Stimulated activated CD8-positive, alpha-beta memory T cell treated with anti-CD3 and anti-CD28 coated beads, Interleukin-7, amount 100 ng/mL, for 24 hours (primary cell): ENCODE results near the gene WNT7B.

ENCODE experiments used
- DNase-seq: peaks from one replicate; pipeline ENCODE4 v3.0.0-alpha.2; 2020; ENCODE audit warnings: low read depth

The WNT7B gene

DNA sequence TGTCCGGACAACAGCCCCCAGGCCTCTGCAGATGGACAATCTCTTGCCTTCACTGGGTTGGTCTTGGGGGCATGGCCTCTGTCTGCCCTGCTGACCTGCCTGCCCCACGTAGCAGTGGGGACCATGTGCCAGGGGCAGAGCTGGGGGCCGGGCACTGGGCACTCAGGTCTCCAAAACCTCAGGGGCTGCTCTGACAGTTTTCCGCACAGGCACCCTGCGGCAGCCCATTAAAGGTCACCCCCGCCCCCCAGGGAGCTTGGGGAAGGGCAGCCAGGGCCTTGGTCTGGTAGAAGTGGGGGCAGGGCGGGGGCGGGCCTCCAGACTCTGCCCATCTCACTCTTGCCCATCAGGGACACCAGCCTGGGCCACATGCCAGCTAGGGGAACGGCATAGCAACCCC lies 49.9 kb downstream of the WNT7B start:
- DNase-seq: no peak

DNA sequence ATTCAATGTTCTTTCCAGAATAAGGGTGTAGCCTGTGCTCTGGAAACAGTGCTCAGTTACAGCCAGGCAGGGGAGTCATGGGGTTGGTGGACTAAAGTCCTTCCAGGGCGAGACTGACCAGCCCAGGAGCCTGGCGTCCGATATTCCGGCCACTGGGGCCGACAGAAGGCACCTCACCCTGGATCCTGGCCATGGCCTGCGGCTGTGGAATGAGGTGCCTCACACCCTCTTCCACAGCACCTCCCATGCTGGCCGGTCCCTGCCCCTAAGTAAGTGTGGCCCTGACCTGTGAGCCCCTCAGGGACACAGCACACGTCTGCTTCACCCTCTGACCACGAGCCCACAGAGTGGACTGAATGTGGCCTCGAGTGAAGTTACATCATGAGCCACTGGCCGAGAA lies 50.5 kb downstream of the WNT7B start:
- DNase-seq: no peak

DNA sequence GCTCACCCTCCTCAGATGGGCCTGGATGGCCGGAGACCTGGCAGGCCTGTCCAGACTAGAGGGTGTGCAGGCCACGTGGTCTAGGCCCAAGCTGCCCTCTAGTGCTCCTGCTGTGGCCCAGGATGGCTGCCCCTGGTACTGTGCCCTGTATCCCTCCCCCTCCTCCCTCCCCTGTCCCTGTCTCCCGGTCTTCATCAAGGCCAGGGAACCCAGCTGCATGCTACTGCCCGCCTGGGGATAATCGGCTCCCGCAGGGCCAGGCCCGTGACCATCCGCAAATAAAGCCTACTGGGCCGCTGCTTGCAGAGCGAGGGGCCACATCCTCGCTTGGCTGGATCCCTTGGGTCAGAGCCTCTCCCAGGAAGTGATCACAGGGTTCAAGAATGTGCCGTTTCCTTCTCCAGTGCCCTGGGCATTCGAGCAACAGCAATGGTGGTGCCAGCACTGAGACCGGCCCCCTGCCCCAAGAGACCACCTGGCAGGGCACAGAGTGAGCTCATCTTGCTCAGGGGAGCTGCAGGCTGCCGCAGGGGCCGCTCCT lies 51.1 kb downstream of the WNT7B start:
- no peak for DNase-seq

DNA sequence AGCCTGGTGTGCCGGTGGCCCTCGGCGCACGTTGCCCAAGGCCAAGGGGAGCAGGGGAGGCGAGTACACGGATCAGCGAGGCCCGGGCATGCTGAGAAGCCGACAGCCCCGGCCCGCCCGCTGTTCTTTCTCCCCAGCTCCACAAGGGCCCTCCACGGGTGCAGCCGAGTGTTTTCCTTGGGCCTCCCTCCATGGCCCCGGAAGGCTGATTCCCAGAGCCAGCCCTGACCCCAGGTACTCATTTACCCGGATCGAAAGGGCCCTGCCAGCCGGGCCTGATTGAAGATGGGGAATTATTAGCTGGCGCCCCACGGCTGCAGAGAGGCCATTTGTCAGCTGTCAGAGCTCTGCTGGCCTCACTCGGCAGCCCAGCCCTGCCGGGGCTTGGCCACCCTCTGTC lies 53.1 kb downstream of the WNT7B start:
- DNase-seq: no peak

DNA sequence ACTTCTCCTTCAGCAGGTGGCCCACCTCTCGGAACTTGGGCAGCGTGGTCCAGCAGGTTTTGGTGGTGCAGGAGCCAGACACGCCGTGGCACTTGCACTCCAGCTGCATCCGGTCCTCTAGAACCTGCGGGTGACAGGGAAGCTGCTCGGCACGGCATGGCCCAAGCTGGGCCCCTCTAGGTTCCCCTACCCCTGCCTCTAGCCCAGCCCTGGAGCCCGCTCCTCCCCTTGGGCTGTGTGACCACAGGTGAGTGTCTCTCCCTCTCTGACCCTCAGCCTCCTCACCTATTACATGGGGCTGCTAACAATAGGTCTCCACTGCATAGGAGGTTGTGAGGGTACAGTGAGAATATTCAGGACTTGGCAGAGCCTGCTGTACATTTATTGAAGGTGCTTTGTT lies 53.8 kb downstream of the WNT7B start:
- no peak for DNase-seq

DNA sequence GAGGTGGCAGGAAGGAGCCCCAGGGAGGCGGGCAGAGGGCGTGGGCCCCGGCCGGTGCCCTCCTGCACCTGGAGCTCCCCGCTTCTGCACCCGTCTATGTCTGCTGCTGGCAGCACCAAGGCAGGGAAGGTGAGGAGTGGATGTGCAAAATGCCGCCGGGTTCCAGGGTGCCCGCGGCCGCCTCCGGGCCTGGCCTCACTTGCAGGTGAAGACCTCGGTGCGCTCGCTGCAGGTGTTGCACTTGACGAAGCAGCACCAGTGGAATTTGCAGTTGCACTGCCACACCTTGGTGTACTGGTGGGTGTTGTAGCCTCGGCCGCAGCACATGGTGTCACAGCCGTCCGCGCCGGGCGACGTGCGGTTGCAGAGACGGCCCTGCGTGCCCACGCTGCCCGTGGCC lies 54.3 kb downstream of the WNT7B start:
- no peak for DNase-seq

DNA sequence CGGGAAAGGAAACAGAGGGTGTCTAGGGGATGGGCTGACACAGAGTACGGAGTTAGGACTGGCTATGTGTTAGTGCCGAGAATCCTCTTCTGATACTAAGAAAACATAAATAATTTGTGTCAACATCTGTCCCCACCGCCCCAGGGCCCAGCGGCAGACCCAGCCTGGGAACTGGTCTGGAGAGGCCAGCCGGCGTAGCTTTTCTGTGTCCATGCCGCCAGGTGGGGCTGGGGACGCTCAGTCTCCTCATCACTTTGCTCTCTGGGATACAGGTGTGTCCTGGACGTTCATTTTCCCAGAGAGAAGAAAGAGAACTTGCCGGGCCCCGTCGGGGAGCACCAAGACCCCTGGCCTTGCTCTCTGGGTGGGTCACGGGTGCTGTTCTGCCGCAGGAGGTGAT lies 54.7 kb downstream of the WNT7B start:
- no peak for DNase-seq

DNA sequence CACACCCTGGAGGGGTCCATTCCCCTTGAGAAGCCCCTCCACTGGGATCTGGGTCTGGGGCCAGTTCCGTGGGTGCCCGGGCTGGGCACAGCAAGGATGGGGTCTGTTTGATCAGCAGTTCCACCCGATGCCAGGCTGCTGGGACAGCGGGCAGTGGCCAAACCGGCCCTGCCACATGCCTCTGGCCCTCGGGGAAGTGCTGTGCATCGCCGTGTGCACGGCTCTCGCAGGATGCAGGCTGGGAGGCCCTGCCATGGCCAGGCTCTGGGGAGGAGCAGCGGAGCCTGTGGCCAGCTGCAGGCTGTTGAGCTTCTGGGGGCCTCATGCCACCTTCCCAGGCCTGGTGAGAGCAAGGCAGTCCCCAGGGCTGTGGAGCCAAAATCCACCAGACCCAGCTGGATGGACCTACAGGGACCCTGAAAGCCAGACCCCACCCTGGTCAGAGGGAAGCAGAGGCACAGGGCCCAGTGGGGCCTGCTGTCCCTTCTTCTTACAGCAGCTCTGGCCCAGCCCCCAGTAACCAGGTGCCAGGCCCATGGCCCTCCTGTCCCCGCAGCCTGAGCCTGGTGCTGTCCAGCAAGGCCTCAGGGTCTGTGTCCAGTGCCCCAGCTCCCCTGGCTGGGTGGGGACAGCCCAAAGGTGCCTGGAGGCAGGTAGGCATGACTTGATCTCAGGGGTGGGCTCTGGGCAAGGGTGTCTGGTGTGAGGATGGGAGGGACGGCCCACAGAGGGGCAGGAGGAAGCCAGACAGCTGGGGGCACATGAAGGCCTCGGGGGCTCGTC lies 57.3 kb downstream of the WNT7B start:
- DNase-seq: no peak

DNA sequence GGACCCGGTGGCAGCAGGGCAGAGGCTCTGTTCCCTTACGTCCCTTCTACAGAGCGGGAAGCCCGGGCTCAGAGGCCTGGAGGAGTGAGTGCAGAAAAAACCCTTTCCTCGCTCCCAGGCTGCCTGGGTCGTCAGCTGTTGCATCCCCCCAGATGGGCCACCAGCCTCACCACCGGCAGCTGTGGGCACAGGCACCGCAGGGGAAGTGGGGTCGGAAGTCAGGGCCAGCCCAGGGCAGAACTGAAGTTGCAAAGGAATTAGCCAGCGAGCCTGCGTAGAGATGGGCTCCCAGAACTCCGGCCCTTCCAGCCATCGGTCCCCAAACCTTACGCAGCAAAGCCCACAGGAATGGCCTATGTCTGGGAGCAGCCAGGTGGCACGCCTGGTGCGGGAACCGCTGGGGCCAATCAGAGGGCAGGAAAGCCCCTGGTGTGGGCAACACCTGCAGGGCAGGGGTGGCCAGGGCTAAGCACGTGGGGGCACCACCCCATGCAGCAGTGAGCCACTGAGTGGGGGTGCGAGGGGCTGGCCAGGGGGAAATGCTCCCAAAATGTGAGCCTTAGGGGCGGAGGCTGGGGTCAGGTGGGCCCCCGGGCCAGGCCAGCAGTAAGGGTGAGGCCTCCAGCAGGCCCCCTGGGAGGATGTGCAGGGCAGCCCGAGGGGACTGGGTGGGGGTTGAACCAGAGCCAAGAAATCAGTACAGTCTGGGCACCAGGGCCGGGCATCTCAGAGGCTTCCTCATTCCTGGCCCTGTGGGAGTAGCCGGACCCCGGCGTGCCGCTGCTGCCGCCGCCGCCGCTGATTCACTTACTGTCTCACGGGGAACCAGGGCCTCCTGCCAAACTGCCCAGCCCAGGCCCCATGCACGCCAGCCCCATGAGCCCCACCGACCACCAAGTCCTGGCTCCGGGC lies 58.2 kb downstream of the WNT7B start:
- DNase-seq: no peak

DNA sequence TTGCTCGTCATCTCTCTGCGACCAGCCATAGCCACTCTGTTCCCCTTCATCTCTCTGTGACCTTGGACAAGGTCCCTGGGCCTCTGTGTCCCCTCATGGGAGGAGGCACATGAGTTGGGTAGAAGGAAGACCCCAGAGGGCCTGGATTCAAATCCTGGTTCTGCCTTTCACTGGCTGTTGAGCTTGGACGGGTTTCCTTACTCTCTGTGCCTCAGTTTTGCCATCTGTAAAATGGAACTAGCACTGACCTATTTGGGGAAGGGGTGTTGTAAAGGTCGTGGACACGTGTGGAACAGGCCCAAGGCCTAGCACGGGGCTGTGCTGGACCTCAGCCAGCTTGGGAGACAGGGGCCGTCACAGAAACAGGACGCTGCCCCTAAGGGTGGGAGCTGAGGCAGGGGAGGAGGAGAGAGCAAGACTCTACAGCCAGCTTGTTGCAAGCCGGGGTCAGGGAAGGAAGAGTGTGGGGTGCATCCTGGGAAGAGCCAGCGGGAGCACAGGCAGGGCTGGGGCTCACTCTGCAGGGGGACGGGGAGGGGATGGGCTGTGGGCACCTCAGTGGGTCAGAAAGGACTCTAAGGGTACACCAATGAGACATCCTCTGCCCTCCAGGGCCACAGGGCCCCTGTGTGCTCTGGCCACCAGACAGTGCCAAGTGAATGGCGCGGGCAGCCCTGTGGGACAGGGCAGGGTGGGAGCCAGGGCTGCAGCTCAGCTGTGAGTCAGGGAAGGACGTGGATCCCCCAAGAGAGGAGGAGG lies 59.1 kb downstream of the WNT7B start:
- no peak for DNase-seq

DNA sequence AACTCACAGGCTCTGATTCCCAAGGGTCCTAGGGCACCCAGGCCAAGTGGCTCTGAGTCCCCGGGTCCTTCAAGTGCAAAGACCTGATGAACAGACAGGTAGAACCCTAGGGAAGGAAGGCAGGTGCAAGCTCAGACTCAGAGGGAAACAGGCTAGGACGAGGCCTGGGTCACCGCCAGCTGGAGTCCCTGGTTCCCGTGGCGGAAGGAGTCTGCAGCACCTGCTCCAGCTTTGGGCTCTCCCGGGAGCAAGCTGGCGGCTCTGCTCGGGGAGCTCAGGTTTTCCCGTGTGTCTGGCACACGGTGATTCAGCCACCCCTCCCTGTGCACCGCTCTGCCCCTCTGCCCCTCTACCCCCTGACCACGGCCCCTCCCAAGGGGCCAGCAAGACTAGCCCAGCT lies 59.8 kb downstream of the WNT7B start:
- no peak for DNase-seq

DNA sequence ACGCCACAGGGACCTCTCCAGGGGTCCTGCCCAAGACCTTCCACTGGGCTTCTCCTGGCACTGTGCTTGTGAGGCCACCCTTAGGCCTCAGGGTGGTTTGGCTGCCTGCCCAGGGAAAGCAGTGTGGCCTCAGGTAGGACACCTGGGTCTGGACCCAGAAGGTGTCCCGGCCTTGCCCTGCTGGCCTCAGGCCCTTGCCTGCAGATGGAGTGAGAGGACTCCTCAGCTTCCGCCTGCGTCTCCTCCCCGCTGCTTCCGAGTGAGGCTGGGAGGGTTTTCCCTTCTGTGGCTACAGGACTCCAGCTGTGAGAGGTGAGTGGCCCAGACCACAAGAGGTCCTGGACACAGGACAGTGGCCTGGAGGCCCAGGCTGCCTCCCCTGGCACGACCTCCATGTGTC lies 60.4 kb downstream of the WNT7B start:
- DNase-seq: no peak

DNA sequence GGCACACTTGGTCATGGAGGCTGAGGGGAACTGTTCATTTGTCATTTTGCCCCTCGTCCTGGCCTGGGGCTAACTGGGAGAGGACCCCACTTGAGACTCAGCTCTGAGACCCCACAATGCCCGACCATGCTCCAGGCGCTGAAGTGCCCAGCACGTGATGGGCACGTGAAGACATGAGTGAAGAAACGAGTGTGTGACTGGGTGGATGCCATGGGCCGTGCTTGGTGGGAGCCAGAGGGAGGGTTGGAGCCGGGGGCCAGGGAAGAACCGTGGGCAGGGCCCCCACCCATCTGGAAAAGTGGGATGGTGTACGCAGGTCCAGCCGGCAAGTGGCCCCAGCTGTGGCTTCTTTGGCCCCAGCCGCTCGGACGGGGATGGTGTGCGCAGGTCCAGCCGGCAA lies 61.1 kb downstream of the WNT7B start:
- no peak for DNase-seq

DNA sequence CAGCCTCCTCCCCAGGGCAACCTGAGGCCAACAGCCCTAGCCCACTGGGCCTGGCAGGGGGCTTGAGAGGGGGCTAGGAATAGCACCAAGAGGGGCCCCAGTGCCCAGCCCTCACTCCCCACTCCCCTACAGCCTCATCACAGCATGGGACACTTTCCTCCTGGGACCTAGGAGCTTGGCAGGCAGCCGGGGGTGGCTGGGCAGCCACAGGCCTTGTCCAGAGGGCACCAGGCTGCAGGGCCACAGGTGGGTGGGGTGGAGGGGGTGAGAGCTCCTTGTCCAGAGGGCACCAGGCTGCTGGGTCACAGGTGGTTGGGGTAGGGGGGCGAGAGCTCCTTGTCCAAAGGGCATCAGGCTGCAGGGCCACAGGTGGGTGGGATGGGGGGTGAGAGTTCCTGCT lies 61.8 kb downstream of the WNT7B start:
- DNase-seq: no peak

DNA sequence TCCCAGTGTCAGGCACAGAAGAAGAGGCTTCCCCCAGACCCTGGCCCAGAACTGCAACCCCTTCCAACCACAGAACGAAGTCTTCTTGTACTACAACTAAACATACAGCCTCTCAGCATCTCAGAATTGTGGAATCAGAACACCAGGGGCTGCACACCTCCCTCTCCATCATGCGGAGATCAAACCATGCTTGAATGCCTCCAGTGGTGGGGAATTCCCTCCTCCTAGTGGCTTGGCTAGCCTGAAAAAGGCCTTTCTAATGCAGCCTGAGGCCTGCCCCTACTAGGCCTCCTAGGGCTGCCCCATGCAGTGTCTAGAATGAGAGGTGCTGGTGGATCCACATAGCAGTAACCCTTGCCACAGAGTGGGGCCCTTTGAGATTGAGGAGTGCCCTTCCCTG lies 62.7 kb downstream of the WNT7B start:
- DNase-seq: no peak

DNA sequence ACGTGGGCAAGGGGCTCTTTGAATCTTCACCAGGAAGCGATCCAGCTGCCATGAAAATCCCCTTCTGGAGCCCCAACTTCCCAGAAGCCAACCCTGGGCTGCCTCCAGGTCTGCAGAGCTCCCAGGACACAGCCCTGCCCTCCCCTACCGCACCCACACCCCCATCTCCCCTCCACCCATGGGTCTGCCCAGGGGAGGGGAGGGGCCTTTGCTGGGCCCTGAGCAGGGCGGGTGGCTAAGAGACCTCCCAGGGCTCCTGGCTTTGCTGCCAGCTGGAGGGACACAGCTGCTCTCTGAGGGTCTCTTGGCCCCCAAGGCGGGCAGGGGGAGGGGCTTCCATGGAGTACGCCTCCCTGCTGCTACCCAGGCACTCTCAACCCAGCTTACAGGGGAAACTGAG lies 64.1 kb downstream of the WNT7B start:
- DNase-seq: no peak

DNA sequence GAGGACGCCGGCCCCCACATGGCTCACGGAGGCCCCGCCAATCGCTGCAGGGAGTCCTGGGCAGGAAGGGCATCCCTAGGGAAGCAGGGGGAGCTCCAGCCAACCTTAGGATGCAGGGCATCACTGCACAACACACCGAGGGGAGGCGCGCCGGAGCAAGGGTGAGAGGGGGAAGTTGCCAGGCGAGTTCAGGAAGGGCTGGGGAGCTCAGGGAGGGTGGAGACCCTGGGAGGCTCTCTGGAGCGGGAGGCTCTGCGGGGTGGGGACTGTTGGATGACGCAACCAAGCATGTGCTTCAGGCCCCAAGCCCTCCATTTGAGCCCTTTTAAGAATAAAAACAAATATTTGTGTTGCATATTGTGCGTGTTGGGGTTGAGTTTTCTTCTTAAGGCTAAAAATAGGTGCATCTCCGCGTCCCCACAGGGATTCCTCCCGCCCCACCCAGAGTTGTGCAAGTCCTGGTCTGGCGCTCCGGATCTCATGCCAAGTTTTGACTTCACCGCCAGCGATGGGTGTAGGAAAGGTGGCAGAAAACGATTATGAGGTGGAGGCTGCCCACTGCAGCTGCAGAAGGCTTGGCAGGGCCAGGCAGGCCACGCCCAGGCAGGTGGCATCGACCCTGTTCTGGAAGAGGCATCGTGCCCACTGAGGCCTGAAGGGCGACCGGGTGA lies 65.2 kb downstream of the WNT7B start:
- DNase-seq: no peak

DNA sequence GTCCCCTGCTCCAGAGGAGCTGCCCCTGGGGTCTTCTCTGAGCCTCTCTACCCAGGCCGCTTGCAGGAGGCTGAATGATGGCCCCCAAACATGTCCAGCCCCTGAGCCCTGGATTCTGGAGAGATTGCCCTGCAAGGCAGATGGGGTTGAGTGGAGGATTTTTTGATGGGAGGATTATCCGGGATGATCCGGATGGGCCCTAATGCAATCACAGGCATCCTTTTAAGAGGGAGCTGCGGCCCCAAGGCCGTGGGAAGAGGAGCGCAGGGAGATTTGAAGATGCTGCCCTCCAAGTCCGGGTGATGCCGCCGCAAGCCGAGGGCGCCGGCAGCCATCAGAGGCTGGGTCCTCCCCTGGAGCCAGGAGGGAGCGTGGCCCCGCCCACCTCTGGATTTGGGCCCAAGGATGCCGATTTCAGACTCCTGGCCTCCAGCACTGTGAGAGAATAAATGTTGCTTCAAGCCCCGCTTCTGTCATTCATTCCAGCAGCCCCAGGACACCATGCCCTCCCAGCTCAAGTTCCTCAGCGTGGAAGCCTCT lies 66.0 kb downstream of the WNT7B start:
- DNase-seq: no peak

DNA sequence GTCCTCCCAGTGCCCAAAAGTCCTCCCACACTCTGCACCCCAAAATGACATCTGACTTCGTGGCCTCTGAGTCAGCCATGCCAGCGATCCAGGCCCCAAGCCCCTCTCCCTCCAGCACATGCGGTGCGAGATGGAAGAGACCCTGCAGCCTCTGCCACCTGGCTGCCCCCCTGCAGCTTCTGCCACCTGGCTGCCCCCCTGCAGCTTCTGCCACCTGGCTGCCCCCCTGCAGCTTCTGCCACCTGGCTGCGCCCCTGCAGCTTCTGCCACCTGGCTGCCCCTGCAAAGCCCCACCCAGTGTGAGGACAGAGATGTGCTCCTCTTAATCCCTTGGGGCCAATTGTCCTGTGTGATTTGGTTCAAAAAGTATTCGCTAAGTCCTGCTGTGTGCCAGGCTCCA lies 68.0 kb downstream of the WNT7B start:
- no peak for DNase-seq

DNA sequence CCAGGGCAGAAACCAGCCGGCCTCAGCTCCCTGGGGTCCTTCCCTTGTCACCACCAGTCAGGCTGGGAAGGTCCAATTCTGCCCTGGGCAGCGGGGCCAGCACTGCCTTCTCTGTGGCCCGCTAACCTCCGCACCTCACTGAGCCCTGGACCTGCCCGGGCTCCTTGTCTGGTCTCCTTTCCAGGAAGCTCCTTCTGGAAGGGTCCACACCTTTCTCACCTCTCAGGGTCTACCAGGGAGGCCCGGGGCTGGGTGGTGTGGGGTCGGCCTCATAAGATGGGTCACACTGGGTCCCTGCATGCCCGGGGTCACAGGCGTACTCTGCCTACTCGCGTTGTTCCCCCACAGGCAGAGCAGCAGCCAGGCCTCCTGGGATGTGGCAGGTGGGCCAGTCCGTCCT lies 69.0 kb downstream of the WNT7B start:
- DNase-seq: no peak

DNA sequence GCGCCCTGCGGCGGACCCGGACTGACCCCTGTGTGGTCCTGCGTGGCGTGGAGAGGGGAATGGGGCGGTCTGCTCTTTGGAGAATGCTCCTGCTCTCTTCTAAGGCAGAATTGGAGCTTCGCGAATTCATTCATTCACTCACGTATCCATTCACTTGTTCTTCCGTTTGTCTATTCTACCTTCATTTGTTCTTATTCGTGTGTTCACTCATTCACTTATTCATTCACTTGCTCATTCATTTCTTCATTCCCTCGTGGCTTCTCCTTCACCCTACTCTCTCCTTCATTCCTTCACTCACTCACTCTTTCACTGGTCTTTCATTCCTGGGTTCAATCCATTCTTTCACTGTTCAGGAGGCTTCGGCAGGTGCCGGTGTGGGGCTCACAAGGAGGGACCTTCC lies 69.6 kb downstream of the WNT7B start:
- DNase-seq: no peak

DNA sequence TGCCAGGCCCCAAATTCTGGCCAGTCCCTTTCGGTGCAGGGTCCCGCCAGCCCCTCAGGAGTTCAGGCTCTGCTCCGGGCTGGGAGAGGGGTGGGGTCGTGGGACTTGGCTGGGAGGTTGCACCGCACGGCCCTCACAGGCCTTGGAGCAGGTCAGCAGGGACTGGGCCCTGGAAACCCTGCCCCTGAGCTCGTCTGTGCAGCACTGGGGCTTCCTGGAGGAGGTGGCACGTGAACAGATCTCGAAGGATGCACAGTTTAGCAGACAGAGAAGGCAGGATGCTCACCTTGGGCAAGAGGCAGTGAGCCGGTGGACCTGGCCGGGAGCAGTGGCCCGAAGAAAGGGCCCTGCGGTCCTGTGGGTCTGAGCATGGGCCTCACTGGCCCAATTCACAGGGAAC lies 70.0 kb downstream of the WNT7B start:
- no peak for DNase-seq
